SH-SY5Y (cell line): ENCODE data around the gene DLEC1.

Source experiments
- GATA2 ChIP-seq: IDR thresholded peaks from 2 replicates; pipeline ENCODE4 v1.6.1; 2011; ENCODE audit warnings: mild to moderate bottlenecking, low read depth, low read length
- GATA3 ChIP-seq: IDR thresholded peaks from 2 replicates; pipeline ENCODE4 v1.6.1; 2011; ENCODE audit warnings: low read depth, mild to moderate bottlenecking, low read length, moderate library complexity

GRCh38 chr3:38098376-38098723 lies 59.3 kb downstream of the DLEC1 start:
- TF ChIP-seq GATA3 (no peak), GATA2 (no peak)
